GM10847 (cell line): ENCODE results near the gene CPEB2.

ENCODE experiments used
- POLR2A ChIP-seq: IDR thresholded peaks from 2 replicates; pipeline ENCODE4 v1.6.1; 2011; ENCODE audit not compliant: insufficient read length; ENCODE audit errors: extremely low read depth

Gene CPEB2

DNA sequence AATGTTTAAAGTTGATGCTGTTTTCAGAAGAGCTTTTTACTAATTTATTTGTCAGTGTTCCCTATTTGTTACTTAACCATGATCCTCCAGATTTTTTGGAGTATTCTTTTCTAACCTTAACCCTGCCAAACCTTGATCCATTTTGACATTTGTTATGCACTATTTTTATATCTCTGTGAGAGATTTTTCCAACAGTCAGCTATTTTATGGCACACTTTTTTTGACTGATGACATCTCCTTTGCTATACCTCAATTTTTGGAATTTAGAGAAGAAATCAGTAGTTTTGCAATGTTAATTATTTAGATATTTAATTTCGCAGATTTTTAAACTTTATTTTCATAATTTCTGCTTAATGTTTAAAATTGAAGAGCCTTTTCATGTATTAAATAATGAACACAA lies 66.0 kb downstream of the CPEB2 start:
- TF ChIP-seq POLR2A = no peak

- no peak for TF ChIP-seq POLR2A
Measured at GRCh38 chr4:15075875-15076274, 73.6 kb downstream of the CPEB2 start.

DNA sequence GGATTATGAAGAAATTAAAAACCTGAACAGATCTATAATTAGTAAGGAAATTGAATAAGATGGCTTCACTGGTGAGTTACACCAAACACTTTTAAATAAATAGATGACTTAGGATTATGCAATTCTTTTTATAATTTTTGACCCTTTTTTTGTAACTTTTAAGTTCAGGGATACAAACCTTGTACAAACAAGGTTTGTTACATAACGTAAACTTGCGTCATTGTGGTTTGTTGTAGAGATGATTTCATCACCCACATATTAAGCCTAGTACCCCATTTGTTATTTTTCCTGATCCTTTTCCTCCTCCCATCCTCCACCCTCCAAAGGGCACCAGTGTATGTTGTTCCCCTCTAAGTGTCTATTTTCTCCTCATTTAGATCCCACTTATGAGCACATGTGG lies 75.7 kb downstream of the CPEB2 start:
- TF ChIP-seq POLR2A = no peak

- no peak for TF ChIP-seq POLR2A
Measured at GRCh38 chr4:15078682-15079642, 76.7 kb downstream of the CPEB2 start.

GRCh38 chr4:15084780-15085179 lies 82.5 kb downstream of the CPEB2 start:
- TF ChIP-seq POLR2A = no peak

- no peak for TF ChIP-seq POLR2A
Measured at GRCh38 chr4:15088394-15089035, 86.2 kb downstream of the CPEB2 start.

DNA sequence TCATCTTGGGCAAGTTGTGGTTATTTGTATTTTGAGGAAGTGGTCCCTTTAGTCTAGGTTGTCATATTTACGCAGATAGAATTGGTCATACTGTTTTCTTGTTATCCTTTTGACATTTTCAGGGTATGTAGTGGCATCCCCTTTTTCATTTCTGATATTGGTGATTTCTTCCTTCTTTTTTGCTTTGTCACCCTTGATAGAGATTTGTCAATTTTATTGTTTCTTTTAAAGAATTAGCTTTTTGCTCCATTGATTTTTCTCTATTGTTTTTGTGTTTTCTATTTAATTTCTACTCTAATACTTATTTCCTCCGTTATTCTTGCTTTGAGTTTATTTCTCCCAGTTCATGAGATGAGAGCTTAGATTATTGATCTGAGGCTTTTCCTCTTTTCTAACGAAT lies 87.7 kb downstream of the CPEB2 start:
- TF ChIP-seq POLR2A = no peak

DNA sequence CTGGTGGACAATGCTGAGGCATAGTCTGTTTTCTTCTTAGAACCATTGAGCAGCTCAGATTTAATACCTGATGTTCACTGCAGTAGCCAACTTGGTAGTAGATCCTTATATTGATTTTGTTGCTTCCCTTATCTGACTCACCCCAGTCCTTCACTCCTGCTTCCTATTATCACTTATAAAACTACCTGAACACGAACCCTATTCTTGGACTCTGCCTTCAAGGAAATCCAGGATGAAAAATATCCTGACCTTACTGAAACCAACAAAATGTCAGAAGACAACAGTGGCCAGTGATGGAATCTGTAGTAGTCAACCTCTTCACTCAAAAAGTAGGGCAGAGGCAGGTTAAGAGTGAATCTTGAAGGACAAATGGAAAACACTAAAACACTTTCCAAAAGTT lies 98.1 kb downstream of the CPEB2 start:
- no peak for TF ChIP-seq POLR2A

DNA sequence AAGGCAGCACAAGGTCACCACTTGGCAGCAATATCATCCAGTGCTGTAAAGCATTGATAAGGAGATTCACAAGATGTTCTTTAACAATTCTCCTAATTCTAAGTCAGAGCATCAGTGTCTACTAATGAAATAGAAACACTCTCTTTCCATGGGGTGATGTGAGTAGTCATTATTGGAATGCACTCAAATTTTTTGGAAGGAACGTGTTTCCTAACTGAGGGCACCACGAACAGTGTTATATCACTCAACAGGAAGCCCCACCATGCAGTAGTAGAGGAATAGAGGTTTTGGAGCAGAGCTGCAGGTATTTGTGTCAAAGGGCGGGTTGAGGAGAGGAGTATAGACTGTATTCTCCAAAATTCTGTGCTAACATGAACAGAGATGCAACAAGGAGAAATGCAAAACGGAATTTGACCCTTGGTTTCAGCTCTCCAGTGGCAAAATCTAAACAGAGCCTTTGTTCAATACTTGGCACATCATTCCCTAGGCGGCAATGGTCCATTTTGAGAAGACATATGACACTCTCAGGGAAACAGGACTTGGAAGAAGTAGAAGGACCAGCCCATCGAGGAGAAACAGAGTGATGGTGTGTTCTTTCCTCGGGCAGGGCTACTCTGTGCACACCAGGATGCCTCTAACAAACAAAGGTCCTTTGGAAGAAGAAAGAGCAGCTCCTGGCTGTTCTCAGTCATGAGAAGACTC lies 98.9 kb downstream of the CPEB2 start:
- TF ChIP-seq POLR2A = no peak

GRCh38 chr4:15104825-15105224 lies 102.5 kb downstream of the CPEB2 start:
- no peak for TF ChIP-seq POLR2A

DNA sequence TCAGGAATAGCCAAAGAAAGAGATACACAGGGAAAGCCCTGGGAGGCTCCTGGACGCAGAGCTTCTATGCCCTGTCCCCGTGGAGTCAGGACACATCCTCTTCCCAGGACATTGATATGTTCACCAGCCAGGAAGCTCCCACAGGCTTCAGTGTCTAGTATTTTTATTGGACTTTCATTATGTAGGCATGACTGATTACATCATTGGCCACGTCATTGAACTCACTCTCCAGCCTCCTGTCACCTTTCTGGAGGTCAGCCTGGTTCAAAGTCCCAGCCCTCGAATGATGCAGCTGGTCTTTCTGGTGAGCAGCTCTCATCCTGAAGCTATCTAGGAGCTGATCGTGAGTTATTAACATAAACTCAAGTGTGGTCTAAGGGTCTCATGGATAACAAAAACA lies 104.1 kb downstream of the CPEB2 start:
- TF ChIP-seq POLR2A = no peak

- TF ChIP-seq POLR2A = no peak
Measured at GRCh38 chr4:15109600-15109999, 107.3 kb downstream of the CPEB2 start.

DNA sequence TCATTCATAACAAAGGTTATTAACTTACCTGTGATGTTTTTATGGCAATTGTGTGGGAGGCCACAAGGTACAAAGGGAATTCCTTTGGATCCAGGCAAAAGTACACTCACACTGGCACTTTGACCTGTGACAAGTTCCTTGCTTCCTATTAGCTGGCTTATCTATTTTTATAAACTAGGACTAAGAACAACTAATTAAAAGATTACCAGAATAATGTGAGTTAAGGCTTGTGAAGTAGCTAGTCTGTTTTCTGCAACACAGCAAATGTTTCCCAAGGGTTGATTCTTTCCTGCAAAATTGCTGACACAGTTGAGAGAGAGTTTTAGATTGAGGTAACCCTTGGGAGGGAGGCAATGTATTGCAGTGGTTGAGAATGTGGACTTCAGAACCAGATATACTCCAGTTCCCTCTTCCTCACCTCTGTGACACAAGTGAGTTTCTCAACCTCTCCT lies 107.9 kb downstream of the CPEB2 start:
- TF ChIP-seq POLR2A = no peak

- TF ChIP-seq POLR2A = no peak
Measured at GRCh38 chr4:15116509-15117079, 114.3 kb downstream of the CPEB2 start.

GRCh38 chr4:15117270-15117946 lies 115.1 kb downstream of the CPEB2 start:
- TF ChIP-seq POLR2A = no peak
